HL-60/S4 treated with phorbol 12-myristate 13-acetate at 8.2 ng/mL for 4 days and 3 days (cell line): ENCODE results near the gene PCYT1A.
"Not testable (repeated sequence)": the region's sequence is repeated elsewhere in the genome, so short reads cannot be mapped to it uniquely, and the experiment has no call there.

Experiments
- in situ Hi-C: fragments of 300-500 bp; cut with MboI; formaldehyde crosslinking; loops from 2 replicates; pipeline ENCODE4 v1.15.0; 2022; ENCODE audit warnings: low sequenced_read_pairs

PCYT1A gene

DNA sequence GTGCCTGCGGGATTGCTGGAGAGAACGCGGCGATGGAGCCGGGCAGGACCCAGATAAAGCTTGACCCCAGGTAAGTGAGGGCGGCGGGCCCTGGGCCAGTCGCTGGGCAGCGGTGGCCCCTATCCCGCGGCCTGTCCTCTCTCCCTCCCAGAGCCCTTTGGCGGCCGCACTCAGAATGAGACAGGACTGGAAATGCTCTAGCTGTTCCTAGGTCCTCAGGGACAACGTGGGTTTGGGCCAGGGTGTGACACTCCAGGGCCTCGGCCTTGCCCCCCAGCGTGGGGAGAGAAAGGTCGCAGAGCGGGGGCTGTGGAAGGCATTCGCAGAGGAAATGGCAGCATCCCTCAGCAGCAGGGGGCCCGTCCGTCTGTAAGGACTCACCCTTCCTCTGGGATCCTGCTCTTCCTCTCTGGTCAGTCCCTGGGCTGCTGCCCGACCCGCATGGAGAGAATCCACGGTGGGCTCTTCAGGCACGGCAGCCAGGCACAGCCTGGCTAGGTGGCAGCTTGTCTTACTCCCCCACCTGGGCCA, 70.8 kb downstream of the PCYT1A start:
- in situ Hi-C loops = no loop called here

DNA sequence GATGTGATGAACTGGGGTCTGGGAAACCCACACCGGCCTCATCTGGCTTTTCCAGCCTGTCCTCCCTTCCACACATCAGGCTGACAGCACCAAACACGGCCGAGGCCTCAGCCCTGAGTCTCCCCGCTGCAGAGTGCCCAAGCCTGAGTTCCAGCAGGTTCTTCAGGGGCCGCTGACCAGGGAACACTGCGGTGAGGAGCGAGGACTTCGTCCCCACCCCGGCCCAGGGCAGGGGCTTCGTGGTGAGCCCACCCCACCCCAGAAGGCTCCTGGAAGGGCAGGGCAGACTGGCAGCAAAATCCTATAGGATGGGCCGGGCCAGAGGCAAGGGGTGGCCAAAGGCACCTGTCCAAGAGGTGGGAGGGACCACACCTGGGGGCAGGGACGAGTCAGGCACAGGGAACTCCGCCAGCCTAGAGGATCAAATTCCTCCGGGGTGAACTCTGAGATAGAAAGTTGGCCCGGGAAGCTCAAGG, 71.4 kb downstream of the PCYT1A start, which contains the start of gene SLC51A:
SLC51A (plus strand) TSS at position 446 of the 476 bp plus-strand sequence. CDS start 179 bp downstream, outside the sequence.
- in situ Hi-C loops = no loop called here

DNA sequence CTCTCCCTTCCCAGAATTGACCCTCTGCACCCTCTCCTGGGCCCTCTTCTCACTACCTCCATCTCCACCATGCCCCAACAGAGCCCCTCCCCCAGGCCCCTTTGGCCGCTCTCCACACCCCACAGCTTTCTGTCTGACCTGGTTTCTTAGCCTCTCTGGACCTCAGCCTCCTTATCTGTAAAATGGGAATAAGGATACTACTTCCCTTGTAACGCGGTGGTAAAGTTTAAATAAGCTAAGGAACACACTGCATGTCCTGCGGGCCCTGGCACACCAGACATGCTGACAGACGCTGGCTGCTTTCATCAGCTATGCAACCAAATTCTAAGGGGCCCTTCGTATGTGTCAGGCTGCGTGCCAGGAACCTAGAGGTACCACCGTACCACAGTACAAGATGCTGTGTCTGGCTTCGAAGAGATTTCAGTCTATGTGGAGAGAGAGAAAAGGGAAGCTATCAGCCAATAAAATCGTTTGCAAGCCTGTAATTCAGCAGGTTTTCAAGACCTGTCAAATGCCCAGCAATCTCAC, 72.0 kb downstream of the PCYT1A start:
- in situ Hi-C loops = no loop called here

DNA sequence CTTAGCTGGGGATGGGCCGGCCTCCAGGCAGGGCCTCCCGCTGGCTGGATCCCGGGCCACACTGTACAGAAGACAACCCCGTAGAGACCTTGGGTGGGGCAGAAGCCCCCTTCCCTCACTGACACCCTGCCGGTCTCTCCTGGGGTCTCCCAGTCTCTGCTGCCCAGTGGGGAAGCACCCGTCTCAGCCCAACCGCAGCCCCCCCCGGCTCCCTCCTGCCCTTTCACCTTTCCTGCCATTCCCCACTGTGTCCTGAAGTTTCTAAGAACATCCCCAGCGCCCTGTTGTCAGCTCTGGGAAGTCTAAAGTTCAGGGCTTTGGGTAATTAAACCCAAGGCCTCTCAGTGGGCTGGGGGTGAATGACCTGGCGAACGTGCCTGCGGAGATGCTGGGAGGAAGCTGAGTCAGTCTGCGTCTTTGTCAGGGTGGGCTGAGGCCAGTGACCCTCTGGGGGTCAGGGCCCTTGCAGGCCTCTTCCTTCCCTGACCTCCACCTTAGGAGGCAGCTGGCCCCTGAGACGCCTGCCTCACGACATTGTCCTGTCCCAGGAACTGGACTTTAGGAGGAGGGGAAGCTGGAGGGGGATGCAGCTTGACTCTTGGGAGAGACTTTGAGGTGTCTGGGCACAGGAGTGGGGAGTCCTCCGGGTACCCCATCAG, 72.6 kb downstream of the PCYT1A start:
- in situ Hi-C loops = no loop called here

DNA sequence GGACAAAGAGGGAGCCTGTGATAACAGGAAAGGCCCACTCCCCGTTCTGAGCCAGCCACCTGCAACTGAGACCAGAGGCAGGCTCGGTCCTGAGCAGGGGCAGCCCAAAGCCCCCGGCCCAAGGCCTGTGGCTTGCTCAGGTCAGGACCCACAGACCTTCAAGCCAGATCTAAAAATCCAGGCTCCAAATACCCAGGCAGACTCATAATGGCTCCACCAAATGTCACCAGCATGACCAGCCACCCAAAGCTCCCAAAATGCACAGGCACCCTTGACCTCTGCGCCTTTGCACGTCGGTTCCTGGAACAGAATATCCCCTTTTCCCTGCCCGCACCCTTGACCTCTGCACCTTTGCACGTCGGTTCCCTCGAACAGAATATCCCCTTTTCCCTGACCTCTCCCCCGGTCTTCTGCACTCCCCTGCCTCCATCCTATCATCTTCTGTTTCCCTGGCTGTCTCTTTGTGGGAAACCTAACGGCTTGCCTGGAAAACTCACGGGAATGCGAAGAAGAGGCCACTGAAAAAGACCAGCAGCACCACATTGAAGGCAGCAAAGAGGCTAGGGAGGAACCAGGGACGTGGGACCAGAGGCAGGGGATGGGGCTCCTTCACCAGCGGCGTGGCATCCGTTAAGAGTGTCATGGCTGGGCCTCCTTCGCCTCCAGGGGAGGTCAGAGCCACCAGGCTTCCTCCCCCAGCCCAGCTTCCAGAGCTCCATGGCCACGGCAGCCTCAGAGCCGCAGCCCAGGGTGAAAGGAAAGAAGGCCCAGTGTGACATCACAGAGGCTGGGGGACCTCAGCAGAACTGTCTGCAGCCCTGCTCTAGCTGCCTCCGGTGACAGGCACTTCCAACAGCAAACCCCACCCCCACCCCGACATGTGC, 76.6 kb downstream of the PCYT1A start, which contains the start of gene ZDHHC19:
ZDHHC19 (minus strand) TSS at position 728 of the 884 bp plus-strand sequence; CDS start at position 643, 85 bp downstream.
- in situ Hi-C loops = no loop called here

DNA sequence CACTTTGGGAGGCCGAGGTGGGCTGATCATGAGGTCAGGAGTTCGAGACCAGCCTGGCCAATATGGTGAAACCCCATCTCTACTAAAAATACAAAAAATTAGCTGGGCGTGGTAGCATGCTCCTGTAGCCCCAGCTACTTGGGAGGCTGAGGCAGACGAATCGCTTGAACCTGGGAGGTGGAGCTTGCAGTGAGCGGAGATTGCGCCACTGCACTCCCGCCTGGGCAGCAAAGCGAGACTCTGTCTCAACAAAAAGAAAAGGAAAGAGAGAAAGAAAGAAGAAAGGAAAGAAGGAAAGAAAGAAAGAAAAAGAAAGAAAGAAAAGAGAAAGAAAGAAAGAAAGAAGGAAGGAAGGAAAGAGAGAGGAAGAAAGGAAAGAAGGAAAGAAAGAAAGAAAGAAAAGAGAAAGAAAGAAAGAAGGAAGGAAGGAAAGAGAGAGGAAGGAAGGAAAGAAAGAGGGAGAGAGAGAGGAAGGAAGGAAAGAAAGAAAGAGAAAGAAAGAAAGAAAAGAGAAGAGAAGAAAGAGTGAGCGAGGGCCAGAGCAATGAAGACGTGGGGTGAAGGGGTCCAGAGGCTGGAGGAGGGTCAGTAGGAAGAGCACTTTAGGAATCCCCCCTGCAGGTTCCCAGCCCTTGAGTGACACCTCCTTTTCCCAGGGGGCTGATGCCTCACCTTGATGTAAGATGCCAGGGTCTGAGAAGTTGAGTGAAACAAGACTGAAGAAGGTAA, 77.4 kb downstream of the PCYT1A start:
- in situ Hi-C loops = not testable (repeated sequence)

DNA sequence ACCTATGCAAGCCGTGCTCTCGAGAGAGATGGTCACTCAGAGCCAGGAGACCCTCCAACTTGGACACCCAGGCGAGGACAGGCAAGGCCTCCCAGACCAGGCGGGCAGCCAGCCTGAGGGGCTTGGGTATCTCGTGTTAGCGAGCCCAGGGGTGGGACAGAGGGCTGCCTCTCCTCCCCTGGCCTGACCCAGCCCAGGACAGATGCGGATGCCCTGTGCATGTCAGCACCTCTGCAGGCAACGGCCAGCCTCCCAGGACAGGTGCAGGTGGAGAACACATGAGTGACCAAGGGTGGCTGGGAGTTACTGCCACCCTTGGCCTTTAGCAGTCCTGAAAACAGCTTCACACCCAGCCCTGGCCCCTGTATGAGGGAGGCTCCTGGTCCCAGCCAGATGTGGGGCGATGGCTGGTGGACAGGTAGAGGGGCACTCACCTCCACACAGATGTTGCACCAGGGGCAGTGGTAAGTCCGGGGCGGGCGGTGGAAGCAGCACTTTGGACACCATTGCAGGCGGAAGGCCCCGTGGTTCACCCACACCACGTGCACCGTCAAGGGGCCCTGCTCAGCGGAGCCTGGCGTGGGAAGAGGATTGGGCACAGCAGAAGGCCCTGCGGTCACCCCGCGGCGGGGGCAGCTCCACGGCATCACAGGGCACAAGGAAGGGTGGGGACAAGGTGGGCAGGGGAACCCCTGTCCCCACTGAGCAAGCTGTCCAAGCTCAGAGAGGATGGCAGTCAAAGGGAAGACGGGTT, 78.4 kb downstream of the PCYT1A start:
- in situ Hi-C loops = no loop called here

DNA sequence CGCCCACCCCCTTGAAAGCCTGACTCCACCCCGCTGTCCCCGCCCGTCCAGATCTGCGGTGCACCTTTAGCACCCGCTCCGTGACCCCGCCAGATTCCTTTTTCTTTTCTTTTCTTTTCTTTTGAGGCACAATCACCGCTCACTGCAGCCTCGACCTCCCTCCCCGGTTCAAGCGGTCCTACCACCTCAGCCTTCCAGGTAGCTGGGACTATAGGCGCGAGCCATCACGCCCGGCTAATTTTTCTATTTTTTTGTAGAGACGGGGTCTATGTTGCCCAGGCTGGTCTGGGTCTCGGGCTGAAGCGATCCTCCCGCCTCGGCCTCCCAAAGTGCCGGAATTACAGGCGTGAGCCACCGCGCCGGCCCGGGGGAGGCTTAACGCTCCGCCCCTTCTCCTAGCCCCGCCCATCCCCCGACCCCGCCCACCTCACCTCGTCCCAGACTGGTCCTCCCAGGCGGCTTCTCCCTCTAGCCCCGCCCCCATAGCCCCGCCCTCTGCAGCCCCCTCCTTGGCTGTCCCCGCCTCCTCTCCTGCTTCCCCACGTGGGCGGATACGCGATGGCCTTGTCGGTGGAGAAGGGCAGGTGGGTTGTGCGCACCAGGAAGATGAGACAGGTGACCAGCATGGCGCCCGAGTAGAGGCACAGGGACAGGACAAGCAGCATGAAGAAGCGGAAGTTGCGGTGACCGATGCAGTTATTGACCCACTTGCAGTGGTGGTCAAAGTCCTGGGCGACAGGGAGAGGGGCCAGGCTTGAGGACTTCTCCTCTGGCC, 79.5 kb downstream of the PCYT1A start:
- in situ Hi-C loops = no loop called here

DNA sequence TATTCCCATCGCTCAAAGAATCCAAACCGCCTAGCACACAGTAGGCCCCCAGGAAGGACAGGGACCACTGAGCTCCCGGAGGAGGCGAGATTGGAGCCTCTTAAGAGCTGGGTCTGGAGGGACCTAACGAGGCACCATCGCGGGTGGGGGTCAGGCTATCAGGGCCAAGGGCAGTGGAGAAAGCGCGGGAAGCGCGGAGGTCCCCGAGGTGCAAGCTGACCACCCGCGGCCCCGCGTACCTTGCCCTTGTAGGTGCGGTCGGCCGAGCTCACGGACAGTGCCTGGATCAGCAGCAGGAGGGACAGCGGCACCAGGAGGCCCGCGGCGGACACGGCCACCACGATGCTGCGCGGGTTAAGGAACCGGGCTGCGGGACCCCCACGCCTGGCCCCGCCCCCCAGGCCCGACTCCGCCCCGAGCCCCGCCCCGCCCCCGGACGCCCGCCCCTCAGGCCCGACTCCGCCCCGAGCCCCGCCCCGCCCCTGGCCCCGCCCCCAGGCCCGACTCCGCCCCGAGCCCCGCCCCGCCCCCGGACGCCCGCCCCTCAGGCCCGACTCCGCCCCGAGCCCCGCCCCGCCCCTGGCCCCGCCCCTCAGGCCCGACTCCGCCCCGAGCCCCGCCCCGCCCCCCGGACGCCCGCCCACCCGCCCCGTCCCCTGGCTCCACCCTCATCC, 80.2 kb downstream of the PCYT1A start:
- in situ Hi-C loops = no loop called here

DNA sequence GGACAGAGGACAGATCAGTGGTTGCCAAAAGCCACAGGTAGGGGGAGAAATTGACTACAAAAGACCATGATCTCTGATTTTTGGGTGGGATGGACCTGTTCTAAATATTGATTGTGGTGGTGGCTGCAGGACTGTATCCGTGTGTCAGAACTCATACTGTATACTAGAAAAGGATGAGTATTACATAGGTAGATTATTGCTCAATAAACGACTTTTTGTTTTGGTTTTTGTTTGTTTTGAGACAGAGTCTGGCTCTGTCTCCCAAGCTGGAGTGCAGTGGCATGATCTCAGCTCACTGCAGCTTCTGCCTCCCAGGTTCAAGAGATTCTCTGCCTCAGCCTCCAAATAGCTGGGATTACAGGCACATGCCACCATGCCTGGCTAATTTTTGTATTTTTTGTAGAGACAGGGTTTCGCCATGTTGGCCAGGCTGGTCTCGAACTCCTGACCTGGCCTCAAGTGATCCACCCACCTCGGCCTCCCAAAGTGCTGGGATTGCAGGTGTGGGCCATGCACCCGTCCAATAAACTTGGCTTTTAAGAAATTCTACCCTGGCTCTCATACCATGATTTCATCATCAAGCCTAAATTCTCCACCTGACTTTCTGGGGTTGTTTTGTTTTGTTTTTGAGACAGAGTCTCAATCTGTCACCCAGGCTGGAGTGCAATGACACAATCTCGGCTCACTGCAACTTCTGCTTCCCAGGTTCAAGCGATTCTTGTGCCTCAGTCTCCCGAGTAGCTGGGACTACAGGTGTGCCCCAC, 81.9 kb downstream of the PCYT1A start:
- in situ Hi-C loops = not testable (repeated sequence)

DNA sequence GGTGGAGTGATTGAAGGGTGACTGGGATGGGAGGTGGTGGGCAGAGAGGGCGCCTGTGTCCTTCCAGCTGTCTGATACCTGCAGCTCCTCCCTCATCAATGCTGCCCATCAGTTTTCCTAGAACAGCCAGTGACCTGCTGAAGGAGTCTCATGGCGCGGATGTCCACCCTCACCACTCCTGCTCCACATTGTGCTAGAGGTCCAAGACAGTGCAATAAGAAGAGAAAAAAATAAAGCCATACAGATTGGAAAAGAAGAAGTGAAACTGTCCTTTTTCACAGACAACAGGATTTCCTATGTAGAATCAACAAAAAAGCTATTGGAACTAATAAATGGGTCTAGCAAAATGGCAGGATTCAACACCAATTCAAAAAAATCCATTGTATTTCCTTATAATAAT, 83.7 kb downstream of the PCYT1A start:
- in situ Hi-C loops = no loop called here

DNA sequence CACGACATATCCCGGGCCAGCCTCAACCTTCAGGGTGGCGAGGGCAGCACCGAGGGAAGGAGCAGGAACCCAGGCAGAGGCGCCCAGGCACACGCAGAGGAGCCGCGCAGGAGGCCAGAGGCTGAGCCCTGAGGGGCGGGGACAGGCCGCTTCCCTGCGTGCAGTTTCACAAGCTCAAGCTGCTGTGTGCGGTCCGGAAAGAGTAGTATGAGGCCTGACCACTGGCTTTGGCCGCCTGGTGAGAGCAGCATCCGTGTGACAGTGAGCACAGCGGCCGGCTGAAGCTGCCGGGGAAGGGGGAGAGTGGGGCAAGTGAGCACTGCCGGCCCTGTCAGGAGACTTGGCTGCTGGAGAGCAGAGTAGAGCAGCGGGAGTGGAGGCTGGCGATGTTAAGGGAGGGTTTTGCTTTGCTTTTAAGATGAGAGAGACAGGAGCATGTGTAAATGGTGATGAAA, 85.0 kb downstream of the PCYT1A start:
- in situ Hi-C loops = no loop called here

DNA sequence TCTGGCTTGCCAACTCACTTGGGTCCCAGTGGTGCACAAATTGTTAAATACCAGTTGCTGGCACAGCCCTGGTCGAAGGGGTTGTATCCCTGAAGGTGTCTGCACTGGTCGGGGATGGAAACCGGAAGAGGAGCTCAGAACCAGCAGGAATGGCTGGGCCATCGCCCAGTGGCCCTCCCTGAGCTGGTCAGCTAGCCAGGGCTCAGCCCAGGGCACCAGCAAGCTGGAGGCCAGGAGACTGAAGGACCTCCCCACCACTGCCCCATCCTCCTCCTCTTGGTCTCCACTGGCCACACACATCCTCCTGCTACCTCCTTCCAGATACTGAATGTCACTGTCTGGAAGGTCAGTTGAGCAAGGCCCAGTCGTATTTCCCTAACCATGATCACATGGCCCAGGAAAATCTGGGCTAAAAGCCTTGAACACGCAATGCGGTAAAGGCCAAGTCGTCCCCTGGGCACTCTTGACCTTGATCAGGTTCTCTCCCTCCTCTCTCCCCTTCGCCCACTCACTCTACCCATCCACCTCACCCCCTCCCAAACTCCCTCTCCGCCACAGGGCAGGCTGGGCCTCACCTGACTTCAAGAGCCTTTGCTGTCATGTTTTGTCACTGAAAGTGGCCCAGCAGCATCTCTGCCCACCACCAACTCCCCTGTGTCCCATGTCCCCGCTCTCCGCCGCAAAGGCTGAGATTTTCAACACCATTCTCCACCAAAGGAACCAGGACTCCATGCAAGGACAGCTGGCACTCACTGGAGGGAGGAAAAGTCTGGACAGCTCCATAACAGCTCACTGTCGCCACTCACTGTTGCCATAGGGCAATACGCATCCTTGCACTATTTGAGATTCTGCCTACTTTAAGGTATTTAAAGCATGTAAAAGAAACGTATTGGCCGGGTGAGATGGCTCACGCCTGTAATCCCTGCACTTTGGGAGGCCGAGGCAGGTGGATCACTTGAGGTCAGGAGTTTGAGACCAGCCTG, 88.5 kb downstream of the PCYT1A start:
- in situ Hi-C loops = loop anchor here (10.0 kb wide), 1 partner anchor 114 kb away; the partner anchor contains the start of gene TFRC

DNA sequence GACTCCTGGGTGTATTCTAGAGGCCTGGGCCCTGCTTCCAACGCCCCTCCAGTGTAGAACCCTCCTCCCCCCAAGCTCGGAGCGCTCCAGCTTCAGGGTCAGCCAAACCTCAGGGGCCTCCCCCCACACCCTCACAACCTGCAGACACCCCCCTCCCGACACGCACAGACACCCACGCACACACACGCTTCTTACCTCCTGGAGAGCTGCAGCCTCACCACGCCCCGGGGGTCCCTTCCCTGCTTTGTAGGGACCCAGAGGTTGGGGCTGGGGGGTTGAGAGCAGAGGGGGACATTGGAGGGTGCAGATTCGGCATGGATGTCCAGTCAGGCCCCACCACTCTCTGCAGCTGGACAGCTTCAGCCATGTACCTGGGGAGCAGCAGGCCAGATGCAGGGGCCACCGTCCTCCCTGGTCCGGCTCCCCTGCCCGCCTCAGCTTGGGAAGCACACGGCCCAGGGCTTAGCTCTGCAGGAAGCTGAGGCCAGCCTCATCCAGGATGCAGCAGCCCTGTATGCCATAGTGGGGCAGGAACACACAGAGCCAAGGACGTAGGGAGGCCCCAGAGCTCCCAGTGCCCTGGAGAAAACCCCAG, 89.3 kb downstream of the PCYT1A start:
- in situ Hi-C loops = loop anchor here (10.0 kb wide), 1 partner anchor 113 kb away; the partner anchor contains the start of gene TFRC

DNA sequence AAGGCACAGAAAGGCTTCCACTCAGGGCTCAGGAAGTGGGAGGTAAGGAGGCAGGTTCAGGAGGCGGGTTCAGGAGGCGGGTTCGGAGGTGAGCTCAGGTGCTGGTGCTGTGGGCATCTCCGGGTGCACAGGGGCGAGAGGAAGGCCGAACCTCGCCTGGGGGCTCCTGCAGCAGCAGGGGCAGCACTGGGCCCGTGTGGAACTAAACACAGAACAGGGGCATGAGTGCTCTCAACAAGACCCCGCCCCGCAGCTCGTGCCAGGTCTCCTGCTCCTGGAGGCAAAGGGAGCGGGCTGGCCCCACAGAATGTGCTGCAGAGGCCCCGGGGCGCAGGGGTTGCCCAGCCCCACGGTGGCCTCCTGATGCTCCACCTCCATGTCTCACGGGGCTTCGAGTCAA, 90.0 kb downstream of the PCYT1A start:
- in situ Hi-C loops = loop anchor here (10.0 kb wide), 1 partner anchor 113 kb away; the partner anchor contains the start of gene TFRC
